ENCODE measurements around the gene EPS15.

EPS15 gene

GRCh38 chr1:51555866-51556619, 37.0 kb upstream of the EPS15 start:
- ChIA-PET POLR2A (no interaction called here), CTCF (no interaction called here)
- TF ChIP-seq ARNT (IDR thresholded peaks at IDR 0.05): no peak
- no peak for TF ChIP-seq HDGF (IDR thresholded peaks at IDR 0.05; ENCODE audit: borderline replicate concordance)
- TF ChIP-seq FOXM1 (IDR thresholded peaks at IDR 0.05; ENCODE audit: borderline replicate concordance): no peak
- TF ChIP-seq FOXA1 (IDR thresholded peaks at IDR 0.05): no peak
- TF ChIP-seq PKNOX1 (IDR thresholded peaks at IDR 0.05): no peak
- no peak for TF ChIP-seq NFRKB (IDR thresholded peaks at IDR 0.05)
- TF ChIP-seq FOXK2 (IDR thresholded peaks at IDR 0.05): no peak
- TF ChIP-seq ELF4 (IDR thresholded peaks at IDR 0.05): no peak
- no peak for TF ChIP-seq TARDBP (IDR thresholded peaks at IDR 0.05)
- TF ChIP-seq SP1 (IDR thresholded peaks at IDR 0.05): no peak
- no peak for TF ChIP-seq L3MBTL2 (conservative IDR thresholded peaks at IDR 0.05)

GRCh38 chr1:51553911-51554310, 34.8 kb upstream of the EPS15 start:
- DNase-seq (ENCODE audit: extremely low spot score): no peak
- ChIA-PET CTCF (no interaction called here), POLR2A (no interaction called here)
- TF ChIP-seq FOXK2 (IDR thresholded peaks at IDR 0.05) (no peak), ZNF384 (IDR thresholded peaks at IDR 0.05) (no peak), PKNOX1 (IDR thresholded peaks at IDR 0.05) (no peak), ELF4 (IDR thresholded peaks at IDR 0.05) (no peak), CTBP1 (IDR thresholded peaks at IDR 0.05; ENCODE audit: borderline replicate concordance) (no peak), SUZ12 (IDR thresholded peaks at IDR 0.05) (no peak), TARDBP (IDR thresholded peaks at IDR 0.05) (no peak), NFRKB (IDR thresholded peaks at IDR 0.05) (no peak), SP1 (IDR thresholded peaks at IDR 0.05) (no peak), FOXM1 (IDR thresholded peaks at IDR 0.05; ENCODE audit: borderline replicate concordance) (no peak), ARNT (IDR thresholded peaks at IDR 0.05) (no peak), HDGF (IDR thresholded peaks at IDR 0.05; ENCODE audit: borderline replicate concordance) (no peak), FOXA1 (IDR thresholded peaks at IDR 0.05) (no peak), L3MBTL2 (conservative IDR thresholded peaks at IDR 0.05) (no peak), LEF1 (IDR thresholded peaks at IDR 0.05; ENCODE audit: borderline replicate concordance) (no peak), BHLHE40 (IDR thresholded peaks at IDR 0.05; ENCODE audit: borderline replicate concordance) (no peak)

More at GRCh38 chr1:51555866-51556619, 37.0 kb upstream of the EPS15 start:
- no peak for DNase-seq (ENCODE audit: extremely low spot score)

DNA sequence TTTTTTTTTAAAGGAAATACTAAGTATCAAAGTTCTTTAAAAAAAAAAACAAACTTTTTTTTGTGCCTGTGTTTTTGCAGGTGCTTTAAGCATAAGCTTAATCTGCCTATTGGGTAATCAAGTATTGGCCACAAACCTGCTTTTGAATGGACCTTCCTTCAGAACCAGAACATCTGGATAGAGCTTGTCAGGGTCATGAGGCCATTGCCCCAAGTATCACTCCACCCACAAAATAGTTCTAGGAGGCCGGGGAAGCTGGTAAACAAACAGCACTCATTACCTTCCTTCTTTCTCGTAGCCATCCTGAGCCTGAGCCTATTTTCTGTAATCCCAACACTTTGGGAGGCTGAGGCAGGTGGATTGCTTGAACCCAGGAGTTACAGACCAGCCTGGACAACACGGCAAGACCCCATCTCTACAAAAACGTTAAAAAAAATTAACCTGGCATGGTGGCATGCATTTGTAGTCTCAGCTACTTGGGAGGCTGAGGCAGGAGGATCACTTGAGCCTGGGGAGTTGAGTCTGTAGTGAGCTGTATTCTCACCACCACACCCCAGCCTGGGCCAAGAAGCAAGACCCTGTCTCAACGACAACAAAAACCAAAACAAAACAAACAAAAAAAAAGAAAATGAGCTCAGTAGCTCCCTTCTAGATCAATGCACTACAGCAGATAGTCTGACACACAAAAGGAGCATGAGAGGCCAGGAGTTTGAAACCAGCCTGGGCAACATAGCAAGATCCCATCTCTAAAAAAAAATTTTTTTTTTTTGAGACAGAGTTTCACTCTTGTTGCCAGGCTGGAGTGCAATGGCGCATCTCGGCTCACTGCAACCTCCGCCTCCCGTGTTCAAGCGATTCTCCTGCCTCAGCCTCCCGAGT, 34.1 kb upstream of the EPS15 start:
- DNase-seq (ENCODE audit: extremely low spot score): no peak
- TF ChIP-seq FOXK2 (IDR thresholded peaks at IDR 0.05) (no peak), NFRKB (IDR thresholded peaks at IDR 0.05) (no peak), ELF4 (IDR thresholded peaks at IDR 0.05) (no peak), HDGF (IDR thresholded peaks at IDR 0.05; ENCODE audit: borderline replicate concordance) (no peak), SUZ12 (IDR thresholded peaks at IDR 0.05) (no peak), PKNOX1 (IDR thresholded peaks at IDR 0.05) (no peak), CTBP1 (IDR thresholded peaks at IDR 0.05; ENCODE audit: borderline replicate concordance) (no peak)
- CTCF ChIA-PET: no interaction called here
- POLR2A ChIA-PET: no interaction called here

- ChIA-PET POLR2A (no interaction called here), CTCF (no interaction called here)
- DNase-seq (ENCODE audit: extremely low spot score): no peak
- TF ChIP-seq HDGF (IDR thresholded peaks at IDR 0.05; ENCODE audit: borderline replicate concordance): no peak
- TF ChIP-seq SP1 (IDR thresholded peaks at IDR 0.05): no peak
- TF ChIP-seq FOXM1 (IDR thresholded peaks at IDR 0.05; ENCODE audit: borderline replicate concordance): no peak
- no peak for TF ChIP-seq ZNF384 (IDR thresholded peaks at IDR 0.05)
- no peak for TF ChIP-seq SUZ12 (IDR thresholded peaks at IDR 0.05)
- no peak for TF ChIP-seq ELF4 (IDR thresholded peaks at IDR 0.05)
- TF ChIP-seq FOXK2 (IDR thresholded peaks at IDR 0.05): no peak
- no peak for TF ChIP-seq PKNOX1 (IDR thresholded peaks at IDR 0.05)
- no peak for TF ChIP-seq FOXA1 (IDR thresholded peaks at IDR 0.05)
- TF ChIP-seq BHLHE40 (IDR thresholded peaks at IDR 0.05; ENCODE audit: borderline replicate concordance): no peak
Observed at GRCh38 chr1:51551848-51552296, 32.8 kb upstream of the EPS15 start.

DNA sequence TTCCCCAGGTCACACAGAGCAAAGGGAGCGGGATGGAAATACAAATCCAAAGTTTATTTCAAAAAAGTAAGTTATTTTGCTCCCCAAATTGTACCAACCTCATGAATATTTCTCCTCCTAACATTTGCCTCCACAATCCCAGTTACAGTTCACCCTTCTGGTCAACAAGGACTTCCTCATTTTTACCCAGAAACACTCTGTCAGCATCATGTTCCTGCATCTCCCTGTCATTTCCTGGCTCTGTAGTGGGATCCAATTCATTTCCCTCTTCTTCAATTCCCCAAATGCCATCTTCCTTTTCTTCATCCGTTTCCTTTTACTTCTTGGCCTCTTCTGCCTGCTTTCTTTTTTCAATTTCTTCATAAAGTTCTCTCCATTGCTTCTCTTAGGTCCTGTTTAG, 32.0 kb upstream of the EPS15 start:
- DNase-seq (ENCODE audit: extremely low spot score): no peak

More for the DNA sequence above, 32.0 kb upstream of the EPS15 start:
- TF ChIP-seq HDGF (IDR thresholded peaks at IDR 0.05; ENCODE audit: borderline replicate concordance): no peak
- no peak for TF ChIP-seq FOXK2 (IDR thresholded peaks at IDR 0.05)
- TF ChIP-seq LEF1 (IDR thresholded peaks at IDR 0.05; ENCODE audit: borderline replicate concordance): no peak
- no peak for TF ChIP-seq TARDBP (IDR thresholded peaks at IDR 0.05)
- no peak for TF ChIP-seq CTBP1 (IDR thresholded peaks at IDR 0.05; ENCODE audit: borderline replicate concordance)
- TF ChIP-seq BHLHE40 (IDR thresholded peaks at IDR 0.05; ENCODE audit: borderline replicate concordance): no peak
- no peak for TF ChIP-seq NFRKB (IDR thresholded peaks at IDR 0.05)
- no peak for TF ChIP-seq ELF4 (IDR thresholded peaks at IDR 0.05)
- no peak for TF ChIP-seq ARNT (IDR thresholded peaks at IDR 0.05)
- no peak for TF ChIP-seq L3MBTL2 (conservative IDR thresholded peaks at IDR 0.05)
- no peak for TF ChIP-seq FOXM1 (IDR thresholded peaks at IDR 0.05; ENCODE audit: borderline replicate concordance)
- no peak for TF ChIP-seq SUZ12 (IDR thresholded peaks at IDR 0.05)
- TF ChIP-seq ZNF384 (IDR thresholded peaks at IDR 0.05): no peak
- no peak for TF ChIP-seq SP1 (IDR thresholded peaks at IDR 0.05)
- TF ChIP-seq FOXA1 (IDR thresholded peaks at IDR 0.05): no peak
- TF ChIP-seq PKNOX1 (IDR thresholded peaks at IDR 0.05): no peak
- POLR2A ChIA-PET: no interaction called here
- CTCF ChIA-PET: no interaction called here

Data from HEK293T (cell line).